Panc1 (cell line): ENCODE data around the gene SYTL5. TPM values are rescaled to one million over a fixed set of nuclear protein-coding genes. Genes with fewer than 3 reads are reported as not detected.

Experiments used
- ATAC-seq: fragments of 200-7000 bp; cut with Tn5 transposase; 2 replicates; pipeline ENCODE4 v1.9.1; 2020; ENCODE audit warnings: mild to moderate bottlenecking, moderate library complexity
- BruUV-seq: library from RNA; stranded (reverse); fragments of 400-500 nt; replicated peaks from 2 replicates; lab custom pipeline; 2021; lab: Mats Ljungman, UMichigan
- CTCF ChIA-PET: fragments of 300-600 bp; sonication (Branson Sonifier 250); formaldehyde crosslinking; loops from one replicate; lab custom pipeline; 2022; ENCODE audit warnings: antibody characterized with exemption; lab: Charles Lee
- POLR2A ChIA-PET: fragments of 300-600 bp; sonication (Branson Sonifier 250); formaldehyde crosslinking; loops from one replicate; lab custom pipeline; 2022; ENCODE audit warnings: antibody characterized with exemption; lab: Charles Lee
- DNase-seq: peaks from one replicate; pipeline ENCODE4 v3.0.0-alpha.2; 2010; ENCODE audit warnings: low read depth, low spot score
- H3K27ac ChIP-seq: 2 replicates; pipeline ENCODE4 v1.5.1; 2011; ENCODE audit warnings: mild to moderate bottlenecking, low read length, inconsistent platforms
- H3K27me3 ChIP-seq: fragments of 200-500 bp; sonication (Bioruptor generic); 2 replicates; pipeline ENCODE4 v1.6.0; 2014; ENCODE audit warnings: low read length, inconsistent platforms; ENCODE audit not compliant: control insufficient read depth, insufficient read depth
- H3K36me3 ChIP-seq: fragments of 200-500 bp; sonication (Bioruptor generic); 2 replicates; pipeline ENCODE4 v1.5.1; 2014; ENCODE audit warnings: inconsistent platforms, mild to moderate bottlenecking, low read length, moderate library complexity; ENCODE audit not compliant: control insufficient read depth, insufficient read depth
- H3K4me1 ChIP-seq: 2 replicates; pipeline ENCODE4 v1.5.1; 2011; ENCODE audit warnings: inconsistent platforms, mild to moderate bottlenecking, low read length, moderate library complexity; ENCODE audit not compliant: control insufficient read depth, insufficient read depth
- H3K4me3 ChIP-seq, 2 experiments: 2 replicates each; pipeline ENCODE4 v1.5.1; 2011 to 2012; ENCODE audit warnings: low read depth in 2 of 2, low read length in 2 of 2, mild to moderate bottlenecking in 2 of 2, inconsistent platforms in 1 of 2, moderate library complexity in 1 of 2
- H3K9me3 ChIP-seq: fragments of 200-500 bp; sonication (Bioruptor generic); 2 replicates; pipeline ENCODE4 v1.5.1; 2014; ENCODE audit warnings: low read depth, mild to moderate bottlenecking, inconsistent platforms, low read length, moderate library complexity; ENCODE audit not compliant: control insufficient read depth, insufficient read depth
- POLR2AphosphoS5 ChIP-seq: IDR thresholded peaks from 2 replicates; pipeline ENCODE4 v1.6.1; 2012; ENCODE audit warnings: mild to moderate bottlenecking, low read depth, low read length, moderate library complexity
- SIN3A ChIP-seq: IDR thresholded peaks from 2 replicates; pipeline ENCODE4 v1.6.1; 2012; ENCODE audit warnings: low read depth, mild to moderate bottlenecking, low read length, moderate library complexity, borderline replicate concordance; ENCODE audit not compliant: insufficient read depth
- TCF7L2 ChIP-seq: IDR thresholded peaks from 2 replicates; pipeline ENCODE4 v1.6.1; 2011; ENCODE audit warnings: mild to moderate bottlenecking, low read depth, low read length, inconsistent platforms
- in situ Hi-C: cut with HindIII; loops from 2 replicates; pipeline ENCODE4 v1.10.0; 2016; ENCODE audit warnings: low sequenced_read_pairs, low pct_unique_long_range_greater_than_20kb
- intact Hi-C: fragments of 100-400 bp; cut with micrococcal nuclease; formaldehyde crosslinking; loops from one replicate; pipeline ENCODE4 v1.10.0; 2022; ENCODE audit not compliant: unreplicated experiment
- total RNA-seq: library from RNA; stranded (reverse); gene quantifications from one replicate; pipeline ENCODE4 v1.2.1, GENCODE V29; 2021; ENCODE audit not compliant: unreplicated experiment
- TF ChIP-seq, protein P1 (sequence below): fragments of 450-650 bp; IDR thresholded peaks from 2 replicates; pipeline ENCODE4 v1.5.1; 2017; ENCODE audit warnings: mild to moderate bottlenecking
- TF ChIP-seq, protein P2 (sequence below), 2 experiments: IDR thresholded peaks; 2 replicates each; pipeline ENCODE4 v1.6.1; 2011 to 2012; ENCODE audit warnings: low read depth in 2 of 2, control low read depth in 1 of 2, low read length in 1 of 2, mild to moderate bottlenecking in 1 of 2, moderate library complexity in 1 of 2; ENCODE audit not compliant: insufficient read depth in 1 of 2

SYTL5 gene
- total RNA-seq, 1 experiment from 2014 or later = 0.08 TPM

DNA sequence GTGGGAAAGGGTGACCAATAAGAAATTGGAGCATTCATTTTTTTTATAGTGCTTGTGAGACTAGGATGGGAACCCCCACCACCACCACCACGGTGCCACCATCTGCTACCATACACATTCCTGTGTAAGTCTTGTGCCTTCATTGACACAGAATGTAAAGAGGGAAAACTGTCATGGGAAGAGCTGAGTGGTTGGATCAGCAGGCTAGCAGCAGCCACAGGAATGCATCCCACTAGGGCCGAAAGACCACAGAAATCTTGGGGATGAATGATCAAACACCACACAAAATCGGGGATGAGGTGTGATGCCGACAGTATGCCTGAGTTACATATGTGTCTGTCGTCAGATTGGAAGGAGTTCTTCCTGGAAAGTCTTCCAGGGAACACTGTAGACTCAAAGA, 145.1 kb downstream of the SYTL5 start:
- Histone ChIP-seq H3K4me1 (no peaks in the 10 kb centered on the region), H3K27me3 (no peaks in the 10 kb centered on the region), H3K27ac (no peak overlapping the region), H3K36me3 (no peaks in the 10 kb centered on the region), H3K4me3 (no peak overlapping the region), H3K9me3 (no peaks in the 10 kb centered on the region)
- no TSS peak for BruUV-seq
- in situ Hi-C loops (no loop called here), intact Hi-C loops (no loop called here)
- ATAC-seq (no peak), DNase-seq (no peak)
- ChIA-PET POLR2A (no interaction called here), CTCF (no interaction called here)
- TF ChIP-seq, protein P1, sequence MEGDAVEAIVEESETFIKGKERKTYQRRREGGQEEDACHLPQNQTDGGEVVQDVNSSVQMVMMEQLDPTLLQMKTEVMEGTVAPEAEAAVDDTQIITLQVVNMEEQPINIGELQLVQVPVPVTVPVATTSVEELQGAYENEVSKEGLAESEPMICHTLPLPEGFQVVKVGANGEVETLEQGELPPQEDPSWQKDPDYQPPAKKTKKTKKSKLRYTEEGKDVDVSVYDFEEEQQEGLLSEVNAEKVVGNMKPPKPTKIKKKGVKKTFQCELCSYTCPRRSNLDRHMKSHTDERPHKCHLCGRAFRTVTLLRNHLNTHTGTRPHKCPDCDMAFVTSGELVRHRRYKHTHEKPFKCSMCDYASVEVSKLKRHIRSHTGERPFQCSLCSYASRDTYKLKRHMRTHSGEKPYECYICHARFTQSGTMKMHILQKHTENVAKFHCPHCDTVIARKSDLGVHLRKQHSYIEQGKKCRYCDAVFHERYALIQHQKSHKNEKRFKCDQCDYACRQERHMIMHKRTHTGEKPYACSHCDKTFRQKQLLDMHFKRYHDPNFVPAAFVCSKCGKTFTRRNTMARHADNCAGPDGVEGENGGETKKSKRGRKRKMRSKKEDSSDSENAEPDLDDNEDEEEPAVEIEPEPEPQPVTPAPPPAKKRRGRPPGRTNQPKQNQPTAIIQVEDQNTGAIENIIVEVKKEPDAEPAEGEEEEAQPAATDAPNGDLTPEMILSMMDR = no peak
- TF ChIP-seq, protein P2, sequence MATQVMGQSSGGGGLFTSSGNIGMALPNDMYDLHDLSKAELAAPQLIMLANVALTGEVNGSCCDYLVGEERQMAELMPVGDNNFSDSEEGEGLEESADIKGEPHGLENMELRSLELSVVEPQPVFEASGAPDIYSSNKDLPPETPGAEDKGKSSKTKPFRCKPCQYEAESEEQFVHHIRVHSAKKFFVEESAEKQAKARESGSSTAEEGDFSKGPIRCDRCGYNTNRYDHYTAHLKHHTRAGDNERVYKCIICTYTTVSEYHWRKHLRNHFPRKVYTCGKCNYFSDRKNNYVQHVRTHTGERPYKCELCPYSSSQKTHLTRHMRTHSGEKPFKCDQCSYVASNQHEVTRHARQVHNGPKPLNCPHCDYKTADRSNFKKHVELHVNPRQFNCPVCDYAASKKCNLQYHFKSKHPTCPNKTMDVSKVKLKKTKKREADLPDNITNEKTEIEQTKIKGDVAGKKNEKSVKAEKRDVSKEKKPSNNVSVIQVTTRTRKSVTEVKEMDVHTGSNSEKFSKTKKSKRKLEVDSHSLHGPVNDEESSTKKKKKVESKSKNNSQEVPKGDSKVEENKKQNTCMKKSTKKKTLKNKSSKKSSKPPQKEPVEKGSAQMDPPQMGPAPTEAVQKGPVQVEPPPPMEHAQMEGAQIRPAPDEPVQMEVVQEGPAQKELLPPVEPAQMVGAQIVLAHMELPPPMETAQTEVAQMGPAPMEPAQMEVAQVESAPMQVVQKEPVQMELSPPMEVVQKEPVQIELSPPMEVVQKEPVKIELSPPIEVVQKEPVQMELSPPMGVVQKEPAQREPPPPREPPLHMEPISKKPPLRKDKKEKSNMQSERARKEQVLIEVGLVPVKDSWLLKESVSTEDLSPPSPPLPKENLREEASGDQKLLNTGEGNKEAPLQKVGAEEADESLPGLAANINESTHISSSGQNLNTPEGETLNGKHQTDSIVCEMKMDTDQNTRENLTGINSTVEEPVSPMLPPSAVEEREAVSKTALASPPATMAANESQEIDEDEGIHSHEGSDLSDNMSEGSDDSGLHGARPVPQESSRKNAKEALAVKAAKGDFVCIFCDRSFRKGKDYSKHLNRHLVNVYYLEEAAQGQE (IDR thresholded peaks at IDR 0.05; ENCODE audit: insufficient read depth in 1 of 2, low read depth in 2 of 2, low read length in 1 of 2) = no peak
- TF ChIP-seq POLR2AphosphoS5 (no peak), TCF7L2 (no peak), SIN3A (no peak)

DNA sequence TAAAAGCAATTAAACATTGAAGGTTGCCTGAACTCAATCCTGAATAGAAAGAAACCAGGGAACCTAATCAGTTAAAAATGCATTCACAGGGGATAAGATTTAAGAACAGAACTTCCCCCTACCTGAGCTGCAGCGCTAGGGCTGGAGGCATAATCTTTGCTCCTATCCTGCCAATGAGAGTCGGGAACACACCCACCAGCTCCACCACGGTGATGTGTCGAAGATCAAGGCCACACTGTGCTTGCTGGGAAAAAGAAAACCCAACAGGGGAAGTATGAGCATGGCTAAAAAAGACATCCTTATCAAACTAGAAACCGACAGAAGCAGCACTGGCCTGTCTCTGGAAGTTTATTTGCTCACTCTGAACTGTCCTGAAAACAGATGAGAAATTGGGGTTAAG, 148.0 kb downstream of the SYTL5 start:
- H3K4me3 ChIP-seq = no peak overlapping the region
- no peaks in the 10 kb centered on the region for H3K27me3 ChIP-seq
- TF ChIP-seq, protein P2 (IDR thresholded peaks at IDR 0.05; ENCODE audit: insufficient read depth in 1 of 2, low read depth in 2 of 2, low read length in 1 of 2) = no peak
- TF ChIP-seq, protein P1 = no peak
- TF ChIP-seq SIN3A (no peak), TCF7L2 (no peak), POLR2AphosphoS5 (no peak)
- in situ Hi-C loops (no loop called here), intact Hi-C loops (no loop called here)
- POLR2A ChIA-PET = no interaction called here
- H3K36me3 ChIP-seq = no peaks in the 10 kb centered on the region
- ATAC-seq (no peak), DNase-seq (no peak)
- no peaks in the 10 kb centered on the region for H3K9me3 ChIP-seq
- no peaks in the 10 kb centered on the region for H3K4me1 ChIP-seq
- no peak overlapping the region for H3K27ac ChIP-seq
- BruUV-seq = no TSS peak
- CTCF ChIA-PET = no interaction called here
